Thyroid gland (tissue), 4 donors: ENCODE measurements around the gene C15orf61. TPM values are rescaled to one million over a fixed set of nuclear protein-coding genes. Genes with fewer than 3 reads are reported as not detected.

Source experiments
- DNase-seq, 2 donors: peaks; one replicate each; pipeline ENCODE4 v3.0.0-alpha.2; 2019
- H3K27ac ChIP-seq, 3 donors: fragments of 200-600 bp; sonication (generic); 1 replicate in 2 of 3; 2 replicates in 1 of 3; pipeline ENCODE4 v1.5.1; 2016 to 2019; ENCODE audit warnings: mild to moderate bottlenecking in 1 of 3, moderate library complexity in 1 of 3
- H3K27me3 ChIP-seq: fragments of 200-600 bp; sonication (generic); one replicate; pipeline ENCODE4 v1.5.1; 2019
- H3K36me3 ChIP-seq, 2 donors: fragments of 200-600 bp; sonication (generic); one replicate each; pipeline ENCODE4 v1.5.1; 2016 to 2019
- H3K4me1 ChIP-seq, 2 donors: fragments of 200-600 bp; sonication (generic); one replicate each; pipeline ENCODE4 v1.5.1; 2017 to 2019
- H3K4me3 ChIP-seq, 3 donors: fragments of 200-600 bp; sonication (generic); replicated peaks in 1 of 3; 1 replicate in 2 of 3; 2 replicates in 1 of 3; pipeline ENCODE4 v1.5.1; 2016; ENCODE audit warnings: mild to moderate bottlenecking in 1 of 3
- H3K9me3 ChIP-seq: fragments of 200-600 bp; sonication (generic); one replicate; pipeline ENCODE4 v1.5.1; 2017
- CTCF ChIP-seq, 6 experiments: fragments of 200-600 bp in 3 of 6; fragments of 450-650 bp in 3 of 6; sonication (generic) in 3 of 6; IDR thresholded peaks; one replicate each; pipeline ENCODE4 v1.5.1; 2016 to 2019; ENCODE audit warnings: antibody characterized with exemption in 6 of 6, mild to moderate bottlenecking in 2 of 6, inconsistent platforms in 1 of 6, moderate library complexity in 1 of 6
- POLR2A ChIP-seq, 2 donors: fragments of 450-650 bp; IDR thresholded peaks; one replicate each; pipeline ENCODE4 v1.6.1; 2017; ENCODE audit warnings: antibody characterized with exemption in 2 of 2, mild to moderate bottlenecking in 2 of 2, moderate library complexity in 1 of 2
- WGBS, 2 donors: methylation state at CpG; one replicate each; pipeline ENCODE4 v1.1.5; 2017; 5-methylcytosine and 5-hydroxymethylcytosine counted together
- intact Hi-C: fragments of 100-400 bp; cut with DNase I; formaldehyde crosslinking; loops from one replicate; pipeline ENCODE4 v1.15.1; 2023
- total RNA-seq, 4 donors: library from RNA; depleted of rRNA; stranded (reverse); fragments of >200 nt; gene quantifications; one replicate each; pipeline ENCODE4 v1.2.3, GENCODE V29; 2016

The C15orf61 gene
- total RNA-seq, 4 donors from 2014 or later: 2.8 to 14.9 (median 7.9) TPM

GRCh38 chr15:67521783-67522568, 1.0 kb downstream of the C15orf61 start:
- 1 to 4% methylated on average over 14 to 21 of the region's 23 CpGs for WGBS, 2 donors
- Histone ChIP-seq H3K36me3 (no peaks in the 10 kb centered on the region), H3K27ac (peak overlapping the region; percentile 82 to 99 (median 99)), H3K4me3 (peak overlapping the region; percentile 32 to 75 (median 71)), H3K4me1 (peaks cover 17 to 20% of the 10 kb centered on the region in 2 donors), H3K27me3 (no peaks in the 10 kb centered on the region), H3K9me3 (no peaks in the 10 kb centered on the region)
- intact Hi-C loops: loop anchor here (5.0 kb wide), 1 partner anchor 315 kb away; no protein-coding TSS in a partner anchor
- DNase-seq: peak in 1 of 2 donors; percentile 11
- TF ChIP-seq CTCF (IDR thresholded peaks at IDR 0.05) (no peak), POLR2A (IDR thresholded peaks at IDR 0.05) (no peak)

GRCh38 chr15:67523330-67523729, 2.4 kb downstream of the C15orf61 start:
- peak overlapping the region in 1 of 3 donors; percentile 99 for H3K27ac ChIP-seq
- H3K9me3 ChIP-seq: no peaks in the 10 kb centered on the region
- peaks cover 0 to 6% of the 10 kb centered on the region in 2 donors for H3K36me3 ChIP-seq
- peaks cover 17 to 20% of the 10 kb centered on the region in 2 donors for H3K4me1 ChIP-seq
- no peaks in the 10 kb centered on the region for H3K27me3 ChIP-seq
- intact Hi-C loops: loop anchor here (5.0 kb wide), 1 partner anchor 314 kb away; no protein-coding TSS in a partner anchor
- no peak overlapping the region for H3K4me3 ChIP-seq
- TF ChIP-seq POLR2A (IDR thresholded peaks at IDR 0.05) (no peak), CTCF (IDR thresholded peaks at IDR 0.05) (no peak)
- 92 to 95% methylated on average over 1 of the region's 1 CpG for WGBS, 2 donors
- DNase-seq: no peak

- Histone ChIP-seq H3K4me3 (no peak overlapping the region), H3K27me3 (no peaks in the 10 kb centered on the region), H3K36me3 (peaks cover 0 to 6% of the 10 kb centered on the region in 2 donors), H3K9me3 (no peaks in the 10 kb centered on the region), H3K27ac (no peak overlapping the region), H3K4me1 (peaks cover 17 to 20% of the 10 kb centered on the region in 2 donors)
- TF ChIP-seq POLR2A (IDR thresholded peaks at IDR 0.05) (no peak), CTCF (IDR thresholded peaks at IDR 0.05) (no peak)
- DNase-seq: no peak
- intact Hi-C loops: loop anchor here (5.0 kb wide), 1 partner anchor 313 kb away; no protein-coding TSS in a partner anchor
Measured at GRCh38 chr15:67524235-67524634, 3.3 kb downstream of the C15orf61 start.

GRCh38 chr15:67528513-67528912, 7.6 kb downstream of the C15orf61 start:
- H3K4me3 ChIP-seq: no peak overlapping the region
- intact Hi-C loops: no loop called here
- H3K9me3 ChIP-seq: no peaks in the 10 kb centered on the region
- H3K36me3 ChIP-seq: peaks cover 0 to 6% of the 10 kb centered on the region in 2 donors
- TF ChIP-seq CTCF (IDR thresholded peaks at IDR 0.05): no peak
- TF ChIP-seq POLR2A (IDR thresholded peaks at IDR 0.05): no peak
- H3K27me3 ChIP-seq: no peaks in the 10 kb centered on the region
- peaks cover 8 to 11% of the 10 kb centered on the region in 2 donors for H3K4me1 ChIP-seq
- no peak overlapping the region for H3K27ac ChIP-seq
- DNase-seq: no peak
- 97% methylated on average over 3 of the region's 3 CpGs for WGBS, 2 donors

- no peak for DNase-seq
- H3K27ac ChIP-seq: no peak overlapping the region
- H3K4me1 ChIP-seq: no peaks in the 10 kb centered on the region
- H3K4me3 ChIP-seq: no peak overlapping the region
- peaks cover 0 to 6% of the 10 kb centered on the region in 2 donors for H3K36me3 ChIP-seq
- 86 to 87% methylated on average over 3 of the region's 3 CpGs for WGBS, 2 donors
- intact Hi-C loops: no loop called here
- H3K27me3 ChIP-seq: no peaks in the 10 kb centered on the region
- no peaks in the 10 kb centered on the region for H3K9me3 ChIP-seq
- TF ChIP-seq POLR2A (IDR thresholded peaks at IDR 0.05) (no peak), CTCF (IDR thresholded peaks at IDR 0.05) (no peak)
Measured at GRCh38 chr15:67531379-67531914, 10.5 kb downstream of the C15orf61 start.
